ENCODE results near the gene USF2. TPM values are rescaled to one million over a fixed set of nuclear protein-coding genes. Genes with fewer than 3 reads are reported as not detected.

Gene USF2
- polyA plus RNA-seq, 2 of the 4 experiments (the other 2 are of a cell fraction): 118 to 141 TPM

- no peak for ATAC-seq
- 84% methylated on average over 11 of the region's 11 CpGs for WGBS (ENCODE audit: missing lambda C conversion rate)
- CTCF ChIA-PET: interaction anchor here (0.7 to 10.6 kb wide), 4 partner anchors 9 to 126 kb away, joined by 3 to 97 read pairs (median 5); partner anchors contain the start of gene USF2
These were observed 10.6 kb downstream of the USF2 start for GRCh38 chr19:35279374-35279773.

GRCh38 chr19:35279985-35280821, 11.4 kb downstream of the USF2 start:
- Histone ChIP-seq H3K4me3 (no peak overlapping the region), H3K4me2 (no peak overlapping the region), H3K4me1 (no peaks in the 10 kb centered on the region), H3K27ac (no peak overlapping the region), H3K9me3 (no peaks in the 10 kb centered on the region)
- CTCF ChIA-PET: interaction anchor here (0.7 to 10.6 kb wide), 7 partner anchors 8 to 127 kb away, joined by 3 to 97 read pairs (median 4); partner anchors contain the start of gene USF2
- POLR2A ChIA-PET: no interaction called here
- ATAC-seq (peak in 1 of 2 experiments; percentile 4; a peak in 2 of 6 replicates), FAIRE-seq (no peak), DNase-seq (ENCODE audit: low read depth in 1 of 2, low spot score in 1 of 2) (no peak)
- WGBS (ENCODE audit: missing lambda C conversion rate): 80% methylated on average over 12 of the region's 12 CpGs
- TF ChIP-seq HDAC2 (IDR thresholded peaks at IDR 0.05) (no peak), MAX (IDR thresholded peaks at IDR 0.05) (no peak), GATA3 (IDR thresholded peaks at IDR 0.05; ENCODE audit: borderline replicate concordance) (no peak), POLR2A (IDR thresholded peaks at IDR 0.05; ENCODE audit: low read length) (0 out of 2 replicates have a peak, but pooled peaks have one; percentile 1), PBX3 (IDR thresholded peaks at IDR 0.05) (peak; percentile 26), HEYL (CRISPR knock-in tag; IDR thresholded peaks at IDR 0.05) (no peak), JUN (IDR thresholded peaks at IDR 0.05) (peak in 1 of 2 experiments; percentile 47; a peak in 2 of 5 replicates), SREBF2 (IDR thresholded peaks at IDR 0.05) (no peak)

More at GRCh38 chr19:35279374-35279773, 10.6 kb downstream of the USF2 start:
- no peak overlapping the region for H3K27ac ChIP-seq
- TF ChIP-seq JUN (IDR thresholded peaks at IDR 0.05): no peak
- TF ChIP-seq ZFP36 (IDR thresholded peaks at IDR 0.05; ENCODE audit: borderline replicate concordance, partially characterized antibody): no peak
- no peak for TF ChIP-seq E2F6 (IDR thresholded peaks at IDR 0.05; ENCODE audit: borderline replicate concordance, low read depth)
- no peak for TF ChIP-seq NFE2L2 (conservative IDR thresholded peaks at IDR 0.05; ENCODE audit: low read length)
- TF ChIP-seq EHMT2 (IDR thresholded peaks at IDR 0.05; ENCODE audit: low read depth): no peak
- TF ChIP-seq PBX3 (IDR thresholded peaks at IDR 0.05): no peak
- no peak for TF ChIP-seq GATA3 (IDR thresholded peaks at IDR 0.05; ENCODE audit: borderline replicate concordance)
- TF ChIP-seq JUNB (IDR thresholded peaks at IDR 0.05): no peak
- TF ChIP-seq RAD21 (conservative IDR thresholded peaks at IDR 0.05 in 1 of 2, IDR thresholded peaks at IDR 0.05 in 1 of 2): no peak
- FAIRE-seq (no peak), DNase-seq (ENCODE audit: low read depth in 1 of 2, low spot score in 1 of 2) (no peak)
- no peak overlapping the region for H3K4me2 ChIP-seq
- H3K9me3 ChIP-seq: no peaks in the 10 kb centered on the region
- POLR2A ChIA-PET: no interaction called here
- H3K4me1 ChIP-seq: no peaks in the 10 kb centered on the region
- no peak overlapping the region for H3K4me3 ChIP-seq

GRCh38 chr19:35281303-35281702, 12.5 kb downstream of the USF2 start:
- FAIRE-seq: peak; percentile 84

More at GRCh38 chr19:35281303-35281702, 12.5 kb downstream of the USF2 start:
- 75% methylated on average over 4 of the region's 4 CpGs for WGBS (ENCODE audit: missing lambda C conversion rate)
- Histone ChIP-seq H3K4me2 (no peak overlapping the region), H3K4me3 (no peak overlapping the region), H3K27ac (no peak overlapping the region), H3K9me3 (no peaks in the 10 kb centered on the region), H3K4me1 (no peaks in the 10 kb centered on the region)
- ChIA-PET POLR2A (interaction anchor here (0.6 kb wide), 1 partner anchor 825 kb away, joined by 4 read pairs; no protein-coding TSS in a partner anchor), CTCF (interaction anchor here (0.5 to 10.6 kb wide), 11 partner anchors 8 to 425 kb away, joined by 3 to 97 read pairs (median 3); partner anchors contain the start of genes MAG and USF2)
- no peak for DNase-seq (ENCODE audit: low read depth in 1 of 2, low spot score in 1 of 2)
- peak; percentile 21 to 30; a peak in 3 of 6 replicates for ATAC-seq
- TF ChIP-seq CBX8 (IDR thresholded peaks at IDR 0.05) (no peak), PHF8 (IDR thresholded peaks at IDR 0.05; ENCODE audit: borderline replicate concordance, low read depth) (no peak), HES2 (IDR thresholded peaks at IDR 0.05) (no peak), CTCF (IDR thresholded peaks at IDR 0.05) (no peak), HOXB5 (CRISPR knock-in tag; IDR thresholded peaks at IDR 0.05) (no peak), ZSCAN20 (CRISPR knock-in tag; IDR thresholded peaks at IDR 0.05) (no peak), HOXB13 (CRISPR knock-in tag; IDR thresholded peaks at IDR 0.05; ENCODE audit: low read depth) (no peak), FOSB (CRISPR knock-in tag; IDR thresholded peaks at IDR 0.05) (no peak), POLR2AphosphoS2 (conservative IDR thresholded peaks at IDR 0.05; ENCODE audit: low read length) (no peak), RCOR1 (IDR thresholded peaks at IDR 0.05; ENCODE audit: low read depth, low read length) (no peak), E2F6 (IDR thresholded peaks at IDR 0.05; ENCODE audit: borderline replicate concordance, low read depth) (no peak), POLR2A (IDR thresholded peaks at IDR 0.05; ENCODE audit: low read length) (no peak), JUNB (IDR thresholded peaks at IDR 0.05) (no peak), BHLHE40 (IDR thresholded peaks at IDR 0.05; ENCODE audit: low read depth, low read length) (no peak)

All from A549 (cell line).